ENCODE data around the gene DLX2.
"Not testable (repeated sequence)": the region's sequence is repeated elsewhere in the genome, so short reads cannot be mapped to it uniquely, and the experiment has no call there.

DLX2 gene

DNA sequence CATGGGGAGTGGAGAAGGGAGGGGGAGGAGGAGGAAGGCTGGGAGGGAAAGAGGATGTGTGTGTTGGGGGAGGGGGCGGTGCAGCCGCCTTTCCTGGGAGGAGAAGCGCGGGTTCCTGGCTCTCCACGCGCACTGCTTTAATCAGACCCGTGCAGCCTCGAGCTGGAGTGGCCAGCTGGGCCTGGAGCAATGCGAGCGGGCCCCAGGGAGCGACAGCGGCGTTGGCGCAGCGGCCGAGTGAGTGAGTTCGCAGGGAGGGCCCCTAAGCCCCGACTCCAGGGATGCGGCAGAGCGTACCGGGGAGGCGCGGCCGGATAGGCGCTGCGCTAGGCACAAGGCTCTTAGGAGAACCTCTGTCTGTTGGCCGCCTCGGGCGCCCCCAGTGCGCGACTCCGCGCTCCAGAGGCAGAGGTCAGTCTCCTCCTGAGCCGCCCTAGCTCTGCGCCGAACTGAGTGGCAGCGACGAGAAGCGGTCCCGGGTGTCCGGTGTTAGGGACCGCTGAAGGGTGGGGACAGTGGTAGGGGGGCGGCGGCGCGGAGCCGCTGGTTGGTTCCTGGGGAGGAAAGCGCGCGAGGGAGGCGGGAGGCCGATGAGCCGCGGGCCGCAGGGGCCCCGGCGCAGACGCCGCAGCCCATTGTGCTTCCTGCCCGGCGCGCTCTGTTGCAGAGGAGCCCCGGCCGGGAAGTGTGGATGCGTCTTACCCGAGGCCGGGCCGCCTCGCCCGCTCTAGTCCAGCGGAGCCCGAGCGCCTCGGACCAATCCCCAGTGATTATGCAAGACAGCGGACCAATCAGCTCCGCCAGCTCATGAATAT lies 17.8 kb downstream of the DLX2 start:
- in situ Hi-C loops (cut with MboI; ENCODE audit: low sequenced_read_pairs), result no loop called here

DNA sequence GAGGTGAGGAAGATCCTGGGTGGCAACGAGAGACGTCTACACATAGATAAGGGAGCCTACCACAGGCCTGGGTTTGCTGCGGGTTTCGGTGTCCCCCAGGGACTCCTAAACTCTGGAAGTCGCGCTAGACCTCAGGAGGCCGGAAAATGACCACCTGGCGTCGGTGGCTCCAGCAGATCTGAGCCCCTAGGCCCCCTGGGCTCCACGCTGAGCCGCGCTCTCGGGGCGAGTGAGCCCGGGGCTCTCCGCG lies 18.4 kb downstream of the DLX2 start:
- in situ Hi-C loops (cut with MboI; ENCODE audit: low sequenced_read_pairs), result no loop called here

DNA sequence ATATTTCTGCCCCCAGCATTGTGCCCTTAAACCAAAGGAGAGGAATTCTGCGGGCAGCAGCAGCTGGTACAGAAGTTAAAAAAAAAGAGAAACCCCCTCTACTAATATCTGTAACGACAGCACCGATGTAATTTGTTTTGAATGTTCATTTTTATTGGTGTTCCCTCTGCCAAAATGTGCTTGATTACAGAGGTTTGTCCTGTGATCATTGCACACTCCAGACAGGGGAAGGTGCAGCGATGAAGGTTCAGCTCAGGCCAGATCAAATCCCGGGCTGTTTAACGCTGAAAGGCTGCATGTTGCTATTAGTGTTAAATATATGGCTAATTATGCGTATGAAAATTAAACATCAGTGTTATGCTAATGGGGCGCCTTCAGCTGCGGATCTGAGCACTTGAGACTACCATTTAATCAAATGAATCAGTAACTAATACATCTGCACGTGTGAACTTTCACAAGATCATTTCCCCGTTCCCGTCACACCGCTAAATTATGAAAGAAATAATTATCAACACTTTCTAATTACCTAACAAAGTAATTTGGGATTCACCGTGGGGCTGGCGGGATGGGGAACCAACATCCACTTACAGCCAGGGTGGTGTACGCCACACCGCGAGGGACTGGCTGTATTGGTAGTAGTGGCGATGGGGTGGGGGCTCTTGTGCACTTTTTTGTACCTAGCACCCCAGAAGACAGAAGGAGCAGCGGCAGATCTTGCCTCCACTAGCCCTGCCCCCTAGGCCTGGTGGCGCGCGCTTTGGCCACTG lies 18.9 kb downstream of the DLX2 start:
- in situ Hi-C loops (cut with MboI; ENCODE audit: low sequenced_read_pairs), result no loop called here

DNA sequence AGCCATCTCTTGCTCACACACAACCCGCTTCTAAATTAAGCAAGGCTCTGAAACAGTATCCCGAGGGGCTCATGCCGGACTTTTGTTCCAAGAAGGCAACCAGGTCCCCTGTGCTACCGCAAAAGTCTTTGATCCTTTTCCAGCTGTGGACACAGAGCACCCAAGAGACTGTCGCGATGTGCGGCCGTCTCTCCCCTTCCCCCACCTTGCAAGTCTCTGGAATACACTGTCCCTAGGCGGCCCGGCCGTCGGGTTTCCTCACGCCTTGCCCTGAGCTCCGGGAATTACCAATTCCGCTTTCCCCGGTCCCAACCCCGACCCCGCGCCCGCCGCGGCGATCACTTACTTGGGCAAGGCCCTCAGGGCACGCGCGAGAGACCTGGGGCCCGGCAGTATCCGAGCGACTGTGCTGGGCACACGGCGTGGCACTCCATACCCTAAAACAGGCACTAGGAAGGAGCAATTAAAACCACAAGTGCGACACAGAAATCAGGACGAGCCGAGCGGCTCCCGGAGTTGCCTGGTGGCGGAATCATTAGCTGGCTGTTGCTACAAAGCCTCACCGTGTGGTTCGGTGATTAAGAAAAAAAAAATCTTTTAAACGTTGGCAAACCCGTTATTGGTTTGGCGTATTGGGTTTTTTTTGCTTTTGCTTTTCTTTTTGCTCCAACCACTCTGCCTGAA lies 19.6 kb downstream of the DLX2 start:
- in situ Hi-C loops (cut with MboI; ENCODE audit: low sequenced_read_pairs), result no loop called here

DNA sequence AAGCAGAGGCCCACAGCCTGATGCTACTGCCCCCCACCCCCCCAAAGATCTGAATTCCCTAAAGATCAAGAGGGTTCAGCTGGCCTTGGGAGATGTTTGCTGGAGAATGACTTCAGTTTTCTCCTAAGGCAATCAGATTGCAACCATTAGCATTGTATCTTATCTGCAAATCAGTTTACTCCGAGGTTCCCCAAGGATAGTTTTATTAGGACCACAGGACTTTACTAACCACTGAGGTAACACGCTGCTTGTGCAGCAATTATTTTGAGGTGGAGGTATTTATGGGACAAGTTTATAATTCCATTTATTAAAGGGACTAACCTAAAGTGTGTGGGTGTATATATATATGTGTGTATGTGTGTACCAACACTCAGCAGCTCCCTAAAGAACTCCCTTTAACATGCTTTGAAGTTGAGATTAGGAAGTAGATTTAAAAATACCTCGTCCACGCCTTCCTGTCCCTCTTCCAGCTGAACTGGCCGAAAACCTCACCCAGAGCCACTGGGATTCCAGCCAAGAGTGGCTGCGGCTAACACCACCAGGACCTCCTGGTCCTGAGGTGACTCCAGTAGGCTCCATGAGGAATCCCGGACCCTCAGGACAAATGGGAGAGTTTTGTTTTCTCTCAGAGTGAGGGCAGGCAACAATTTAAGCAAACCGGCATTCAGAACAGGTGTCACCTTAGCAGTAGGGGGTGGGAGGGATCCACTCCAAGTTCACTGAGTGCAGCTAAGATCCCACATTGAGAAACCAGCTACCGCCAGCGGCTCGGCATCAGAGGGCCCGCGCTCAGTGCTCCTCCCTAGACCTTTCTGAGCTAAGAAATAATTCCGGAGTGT lies 20.4 kb downstream of the DLX2 start:
- in situ Hi-C loops (cut with MboI; ENCODE audit: low sequenced_read_pairs), result no loop called here

DNA sequence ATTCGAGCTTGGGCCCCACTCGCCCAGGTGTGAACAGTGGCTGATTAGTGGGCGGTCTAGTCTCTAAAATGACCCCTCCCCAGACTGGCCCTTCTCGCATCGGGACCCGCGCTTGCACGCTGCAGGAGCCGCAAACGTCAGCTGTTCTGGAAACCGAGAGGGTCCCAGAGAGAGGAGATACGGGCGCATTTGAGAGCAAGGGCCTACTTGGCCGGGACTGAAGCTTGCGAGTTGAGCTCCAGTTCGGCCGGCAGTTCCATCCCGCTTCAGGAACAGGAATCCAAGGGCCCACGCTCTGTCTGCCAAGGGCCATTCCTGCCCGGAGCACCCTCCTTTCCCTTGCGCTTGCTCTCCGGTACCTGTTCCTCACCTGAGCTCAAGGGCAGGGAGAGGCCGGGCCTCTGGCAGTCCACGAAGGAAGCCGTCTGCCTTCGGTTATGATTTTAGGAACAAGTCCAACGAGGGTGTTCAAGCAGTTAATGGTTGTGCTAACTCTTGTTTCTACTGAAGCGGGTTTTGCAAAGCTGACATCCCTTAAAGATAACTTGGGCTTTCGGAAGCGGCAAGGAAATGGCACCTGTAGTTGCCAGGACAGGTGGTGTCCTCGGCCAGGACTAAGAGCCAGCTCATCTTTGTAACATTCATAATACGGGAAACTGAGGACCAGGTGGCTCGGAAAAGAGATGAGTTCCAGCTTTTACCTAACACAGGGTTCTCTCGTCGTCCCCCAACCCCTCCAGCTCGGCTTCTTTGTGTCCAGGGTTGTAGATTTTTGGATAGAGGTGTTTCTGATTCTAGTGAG lies 21.3 kb downstream of the DLX2 start:
- in situ Hi-C loops (cut with MboI; ENCODE audit: low sequenced_read_pairs), result no loop called here

DNA sequence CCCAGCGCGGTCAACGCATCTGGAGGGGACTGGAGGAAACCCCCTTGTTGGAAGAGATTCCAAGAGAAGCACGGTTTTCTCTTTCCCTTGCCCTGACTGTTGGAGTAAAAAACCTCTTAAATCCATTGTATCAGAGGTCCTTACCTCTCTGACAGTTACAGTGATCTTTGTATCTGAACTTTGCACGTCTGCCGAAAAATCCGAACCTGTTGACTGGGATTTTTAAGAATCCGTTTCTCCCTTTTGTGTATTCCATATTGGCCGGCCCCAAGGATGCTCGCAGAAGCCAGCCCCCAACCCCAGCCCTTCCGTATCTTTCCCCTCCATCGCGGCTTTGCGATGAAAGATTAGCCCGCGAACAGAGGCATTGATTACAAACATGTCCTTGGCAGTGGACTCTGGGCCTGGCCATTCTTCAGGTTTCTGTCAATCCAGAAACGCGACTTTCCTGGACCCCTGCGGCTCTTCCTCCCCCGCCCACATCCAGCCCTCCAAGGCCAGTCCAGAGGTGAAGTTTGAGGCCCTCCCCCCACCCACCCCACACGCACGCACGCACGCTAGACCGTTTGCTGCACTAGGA lies 22.0 kb downstream of the DLX2 start:
- in situ Hi-C loops (cut with MboI; ENCODE audit: low sequenced_read_pairs), result no loop called here

DNA sequence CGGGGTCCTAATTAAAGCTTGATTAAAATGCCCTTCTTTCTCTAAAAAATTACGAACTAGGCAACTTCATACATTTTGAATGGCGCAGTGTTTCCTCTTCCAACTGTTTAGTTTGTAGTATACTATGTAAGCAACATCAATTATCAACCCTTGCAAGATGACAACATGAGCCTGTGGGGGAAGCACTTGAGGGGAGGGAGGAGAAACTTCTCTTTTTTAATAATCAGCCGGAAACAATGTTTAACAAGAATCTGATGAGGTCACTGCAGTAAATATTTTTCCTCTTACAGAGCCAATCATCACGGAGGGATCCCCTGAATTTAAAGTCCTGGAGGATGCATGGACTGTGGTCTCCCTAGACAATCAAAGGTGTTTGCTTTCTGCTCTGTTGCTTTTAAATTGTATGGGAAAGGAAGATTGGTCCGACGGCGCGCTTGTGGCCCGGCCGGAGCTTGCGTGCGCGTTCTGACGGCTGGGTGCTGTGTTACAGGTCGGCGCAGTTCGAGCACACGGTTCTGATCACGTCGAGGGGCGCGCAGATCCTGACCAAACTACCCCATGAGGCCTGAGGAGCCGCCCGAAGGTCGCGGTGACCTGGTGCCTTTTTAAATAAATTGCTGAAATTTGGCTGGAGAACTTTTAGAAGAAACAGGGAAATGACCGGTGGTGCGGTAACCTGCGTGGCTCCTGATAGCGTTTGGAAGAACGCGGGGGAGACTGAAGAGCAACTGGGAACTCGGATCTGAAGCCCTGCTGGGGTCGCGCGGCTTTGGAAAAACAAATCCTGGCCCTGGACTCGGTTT lies 22.7 kb downstream of the DLX2 start:
- in situ Hi-C loops (cut with MboI; ENCODE audit: low sequenced_read_pairs), result no loop called here

DNA sequence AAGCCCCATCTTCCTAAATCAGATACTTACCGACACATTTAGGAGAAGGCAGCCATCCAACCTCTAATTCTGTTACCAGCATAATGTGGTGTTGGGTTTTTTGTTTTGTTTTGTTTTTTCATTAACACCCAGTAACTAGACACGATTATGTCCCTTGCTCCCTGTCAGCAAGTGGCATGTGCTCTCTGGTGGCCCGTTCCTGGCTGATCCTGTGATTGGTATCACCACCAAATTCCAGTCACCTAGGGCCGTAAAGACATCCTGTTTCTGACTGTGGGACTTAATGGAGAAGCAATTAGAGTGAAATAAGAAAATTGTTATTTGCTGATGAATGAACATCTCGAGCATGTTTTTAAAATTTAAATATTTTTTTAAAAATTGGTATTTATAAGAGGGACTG lies 23.3 kb downstream of the DLX2 start:
- in situ Hi-C loops (cut with MboI; ENCODE audit: low sequenced_read_pairs), result no loop called here

DNA sequence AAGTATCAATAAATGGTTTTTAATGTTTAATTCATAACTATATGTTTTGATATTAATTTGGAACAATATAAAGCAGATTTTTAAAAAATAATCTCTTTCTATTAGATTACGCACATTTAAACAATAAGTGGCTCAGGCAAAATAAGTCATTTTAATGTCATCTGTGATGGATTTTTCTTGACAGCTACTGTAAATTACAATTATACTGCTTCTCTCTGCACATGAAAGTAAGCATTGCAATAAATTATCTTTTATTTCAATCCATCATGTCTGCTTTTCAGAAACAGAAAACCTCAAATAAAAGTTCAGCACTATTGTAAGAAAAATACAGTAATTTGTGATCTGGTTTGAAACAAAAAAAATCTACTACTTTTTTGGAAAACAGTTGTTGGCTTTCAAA lies 28.4 kb downstream of the DLX2 start:
- in situ Hi-C loops (cut with MboI; ENCODE audit: low sequenced_read_pairs), result no loop called here

DNA sequence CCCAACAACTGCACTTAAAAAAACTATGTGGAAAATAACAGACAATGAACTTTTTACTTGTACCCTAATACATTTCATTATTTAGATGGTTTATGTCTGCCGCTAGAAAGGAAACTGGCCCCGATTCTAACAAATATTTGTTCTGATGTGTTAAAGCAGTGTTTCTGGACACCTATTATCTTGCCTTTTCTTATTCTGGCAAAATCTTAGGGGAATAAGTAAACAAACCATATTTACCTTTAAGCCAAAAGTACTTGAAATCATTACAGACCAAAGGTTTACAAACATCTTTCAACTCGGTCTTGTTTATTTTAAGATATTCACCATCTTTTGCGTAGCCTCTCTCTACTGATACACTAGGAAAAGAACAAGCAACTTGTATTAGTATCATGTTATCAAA lies 29.2 kb downstream of the DLX2 start:
- in situ Hi-C loops (cut with MboI; ENCODE audit: low sequenced_read_pairs), result no loop called here

DNA sequence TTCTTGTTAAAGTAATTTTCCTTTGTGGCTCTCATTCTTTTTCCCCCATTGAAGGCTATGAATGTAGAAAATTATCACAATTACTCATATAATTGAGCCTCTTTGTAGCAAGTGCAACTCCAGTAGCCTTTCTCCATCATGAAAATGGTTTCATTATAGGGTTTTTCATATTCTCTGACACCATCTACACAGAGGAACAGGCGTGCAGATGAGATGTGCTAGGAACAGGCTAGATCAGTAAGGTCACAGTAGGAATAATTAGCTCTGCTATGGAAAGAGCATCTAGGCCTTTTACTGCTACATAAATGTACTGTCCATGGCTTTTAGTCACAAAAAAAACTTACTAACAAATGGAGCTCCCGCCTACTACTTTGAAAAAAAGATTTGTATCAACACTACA lies 30.0 kb downstream of the DLX2 start:
- in situ Hi-C loops (cut with MboI; ENCODE audit: low sequenced_read_pairs), result no loop called here

DNA sequence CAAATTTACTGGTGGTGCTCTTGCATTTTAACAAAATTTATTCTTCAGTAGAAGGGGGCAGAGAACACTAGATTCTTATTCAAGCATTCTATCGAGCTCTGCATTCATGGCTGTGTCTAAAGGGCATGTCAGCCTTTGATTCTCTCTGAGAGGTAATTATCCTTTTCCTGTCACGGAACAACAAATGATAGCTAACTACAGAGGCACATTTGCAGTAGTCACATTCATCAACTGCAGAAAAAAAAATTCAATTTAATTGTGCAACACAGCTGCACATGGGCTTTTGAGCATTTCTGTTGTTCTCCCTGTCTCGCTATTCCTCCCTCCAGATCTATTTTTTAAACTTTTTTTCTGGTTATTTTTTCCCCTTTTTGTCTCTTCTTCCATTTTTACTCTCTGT lies 30.4 kb downstream of the DLX2 start:
- in situ Hi-C loops (cut with MboI; ENCODE audit: low sequenced_read_pairs), result no loop called here

DNA sequence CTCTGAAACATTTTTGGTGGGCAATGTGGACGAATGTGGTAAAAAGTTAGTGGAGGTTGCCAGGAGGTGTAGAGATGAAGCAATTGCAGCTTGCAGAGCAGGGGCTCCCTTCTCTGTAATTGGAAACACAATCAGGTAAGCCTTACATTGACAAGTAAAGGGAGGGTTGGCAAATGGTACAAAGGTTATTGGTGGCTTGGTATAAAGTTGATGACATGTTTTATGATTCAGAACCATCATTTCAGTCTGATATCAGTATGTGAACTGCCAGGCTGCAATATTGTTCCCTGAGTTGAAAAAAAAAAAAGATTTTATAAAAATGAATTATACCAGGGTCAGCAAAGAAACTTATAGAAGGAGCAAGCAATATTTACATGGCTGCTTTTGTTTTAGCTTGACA lies 31.8 kb downstream of the DLX2 start:
- in situ Hi-C loops (cut with MboI; ENCODE audit: low sequenced_read_pairs), result no loop called here

DNA sequence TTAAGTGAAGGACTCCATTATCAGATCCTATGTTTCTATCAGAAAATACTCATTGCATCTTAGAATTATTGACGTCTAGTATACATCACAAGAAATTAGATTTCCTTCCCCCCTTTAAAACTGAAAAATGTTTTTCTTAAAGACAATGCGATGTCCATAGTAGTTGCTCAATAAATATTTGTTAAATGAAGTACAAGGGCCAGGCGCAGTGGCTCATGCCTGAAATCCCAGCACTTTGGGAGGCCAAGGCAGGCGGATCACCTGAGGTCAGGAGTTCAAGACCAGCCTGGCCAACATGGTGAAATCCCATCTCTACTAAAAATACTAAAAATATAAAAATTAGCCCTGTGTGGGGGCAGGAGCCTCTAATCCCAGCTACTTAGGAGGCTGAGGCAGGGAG lies 34.8 kb downstream of the DLX2 start:
- in situ Hi-C loops (cut with MboI; ENCODE audit: low sequenced_read_pairs), result not testable (repeated sequence)

DNA sequence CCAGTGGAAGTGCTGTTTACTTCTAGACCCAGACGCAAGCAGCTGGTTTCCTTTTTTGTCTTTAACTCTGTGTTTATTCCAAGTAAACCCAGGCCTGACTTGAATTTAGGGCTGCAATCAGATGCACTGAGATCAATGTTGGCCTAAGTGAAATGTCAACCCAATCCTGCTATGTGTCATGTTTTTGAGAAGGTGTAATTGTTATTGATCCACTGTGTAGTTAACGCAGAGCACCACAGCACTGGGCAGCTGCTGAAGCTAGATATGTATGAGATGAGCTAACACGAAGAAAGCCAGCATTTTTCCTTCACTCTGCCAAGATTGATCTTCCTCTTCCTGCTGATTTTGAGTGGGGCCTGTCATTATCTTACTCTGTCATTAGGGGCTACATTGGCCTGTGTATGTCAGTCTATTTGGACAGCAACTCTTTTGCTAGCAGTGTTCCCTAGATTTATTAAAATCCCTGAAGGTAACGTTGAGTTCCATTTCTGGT lies 36.3 kb downstream of the DLX2 start:
- in situ Hi-C loops (cut with MboI; ENCODE audit: low sequenced_read_pairs), result no loop called here

DNA sequence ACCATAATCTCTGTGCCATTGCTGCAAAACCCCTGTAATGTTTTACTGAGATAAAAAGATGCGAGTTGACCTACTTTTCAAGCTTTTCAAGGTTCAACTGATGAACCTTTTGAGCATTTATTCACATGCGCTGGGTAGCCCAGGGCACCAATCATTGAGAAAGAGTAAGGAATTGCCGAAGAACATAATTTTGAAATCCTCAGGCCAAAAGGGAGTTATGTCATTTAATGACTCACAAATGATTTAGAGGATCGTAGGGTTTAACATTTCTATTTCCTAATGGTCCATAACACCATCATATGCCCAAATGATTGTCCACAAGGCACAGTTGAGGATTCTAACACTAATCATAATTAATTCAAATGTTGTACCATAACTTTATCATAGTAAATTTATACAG lies 37.6 kb downstream of the DLX2 start:
- in situ Hi-C loops (cut with MboI; ENCODE audit: low sequenced_read_pairs), result no loop called here

DNA sequence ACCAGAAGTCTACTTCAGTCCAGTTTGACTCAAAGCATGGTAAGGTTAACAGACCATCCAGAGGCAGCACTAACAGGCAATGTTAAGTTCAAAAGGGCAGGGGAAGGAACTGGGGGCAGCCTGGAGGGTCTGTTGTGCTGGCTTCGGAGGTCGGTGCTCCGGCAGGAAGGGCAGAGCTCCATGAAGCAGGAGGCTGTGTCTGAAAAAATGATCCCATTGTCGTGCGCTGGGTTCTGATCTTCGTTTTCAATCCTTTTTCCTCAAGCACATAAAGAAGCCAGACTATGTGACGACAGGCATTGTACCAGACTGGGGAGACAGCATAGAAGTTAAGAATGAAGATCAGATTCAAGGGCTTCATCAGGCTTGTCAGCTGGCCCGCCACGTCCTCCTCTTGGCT lies 39.3 kb downstream of the DLX2 start:
- in situ Hi-C loops (cut with MboI; ENCODE audit: low sequenced_read_pairs), result no loop called here

DNA sequence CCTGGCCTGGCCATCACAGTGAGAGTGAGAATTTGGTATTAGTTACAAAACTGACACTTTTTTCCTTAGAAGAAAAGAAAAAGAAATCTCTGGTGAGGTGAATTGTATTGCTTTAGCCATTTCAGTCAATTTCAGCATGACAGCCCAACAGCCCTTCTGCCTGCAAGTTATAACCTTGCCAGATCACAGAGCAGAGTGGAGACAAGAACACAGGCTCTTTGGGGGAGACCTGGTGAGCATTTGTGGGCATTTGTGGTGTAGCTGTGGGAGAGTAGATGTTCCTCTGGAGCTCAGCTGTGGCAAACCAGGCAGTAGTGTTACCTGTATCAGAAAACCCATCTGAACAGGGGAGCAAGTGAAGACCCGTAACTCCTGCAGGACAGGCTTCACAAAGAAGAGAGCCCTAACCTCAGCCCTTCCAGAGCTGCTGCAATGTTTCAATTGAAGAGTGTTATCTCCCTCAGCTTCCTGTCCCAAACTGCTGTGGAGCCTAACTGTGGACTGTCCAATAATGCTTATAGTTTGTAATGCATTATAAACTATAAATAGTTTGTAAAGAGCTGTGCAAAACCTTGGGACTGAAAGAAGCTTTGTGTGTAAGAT lies 40.2 kb downstream of the DLX2 start:
- in situ Hi-C loops (cut with MboI; ENCODE audit: low sequenced_read_pairs), result no loop called here

Data from HL-60/S4 treated with retinoic acid at 250 ng/mL for 4 days and 3 days (cell line).